ENCODE measurements around the gene EREG.
A peak's percentile ranks its signal among the peaks of the same experiment; 100 is the strongest.

The EREG gene

GRCh38 chr4:74418063-74418670 is 53.2 kb downstream of the EREG start:
- POLR2A ChIA-PET (ENCODE audit: low non-redundant PET), result no interaction called here
- TF ChIP-seq CTCF (conservative IDR thresholded peaks at IDR 0.05; ENCODE audit: low read depth), result no peak
- DNase-seq (ENCODE audit: low spot score), result peak; percentile 82
- peak overlapping the region; percentile 22; the same call in 1 of the 2 replicates for H3K27ac ChIP-seq
- CTCF ChIA-PET, result interaction anchor here (1.0 kb wide), 1 partner anchor 11 kb away, joined by 3 read pairs; no protein-coding TSS in a partner anchor

GRCh38 chr4:74420863-74421262 is 55.9 kb downstream of the EREG start:
- CTCF ChIA-PET, result no interaction called here
- POLR2A ChIA-PET (ENCODE audit: low non-redundant PET), result no interaction called here
- no peak overlapping the region for H3K27ac ChIP-seq
- DNase-seq (ENCODE audit: low spot score), result no peak
- no peak for TF ChIP-seq CTCF (conservative IDR thresholded peaks at IDR 0.05; ENCODE audit: low read depth)

GRCh38 chr4:74423104-74423503 is 58.2 kb downstream of the EREG start:
- H3K27ac ChIP-seq, result no peak overlapping the region
- POLR2A ChIA-PET (ENCODE audit: low non-redundant PET), result no interaction called here
- TF ChIP-seq CTCF (conservative IDR thresholded peaks at IDR 0.05; ENCODE audit: low read depth), result no peak
- CTCF ChIA-PET, result no interaction called here
- no peak for DNase-seq (ENCODE audit: low spot score)

GRCh38 chr4:74424111-74424510 is 59.2 kb downstream of the EREG start:
- H3K27ac ChIP-seq, result no peak overlapping the region
- DNase-seq (ENCODE audit: low spot score), result no peak
- ChIA-PET POLR2A (ENCODE audit: low non-redundant PET) (no interaction called here), CTCF (interaction anchor here (0.6 kb wide), 2 partner anchors 23 to 47 kb away, joined by 3 to 6 read pairs; no protein-coding TSS in a partner anchor)
- no peak for TF ChIP-seq CTCF (conservative IDR thresholded peaks at IDR 0.05; ENCODE audit: low read depth)

GRCh38 chr4:74426101-74426500 is 61.2 kb downstream of the EREG start:
- no peak overlapping the region for H3K27ac ChIP-seq
- no peak for DNase-seq (ENCODE audit: low spot score)
- POLR2A ChIA-PET (ENCODE audit: low non-redundant PET), result no interaction called here
- no peak for TF ChIP-seq CTCF (conservative IDR thresholded peaks at IDR 0.05; ENCODE audit: low read depth)
- CTCF ChIA-PET, result interaction anchor here (0.8 kb wide), 1 partner anchor 10 kb away, joined by 3 read pairs; no protein-coding TSS in a partner anchor

- POLR2A ChIA-PET (ENCODE audit: low non-redundant PET), result no interaction called here
- H3K27ac ChIP-seq, result no peak overlapping the region
- CTCF ChIA-PET, result no interaction called here
- TF ChIP-seq CTCF (conservative IDR thresholded peaks at IDR 0.05; ENCODE audit: low read depth), result no peak
- DNase-seq (ENCODE audit: low spot score), result peak; percentile 86
Observed at GRCh38 chr4:74428276-74428675, 63.3 kb downstream of the EREG start.
